ENCODE data around the gene GSG1L2. TPM values are rescaled to one million over a fixed set of nuclear protein-coding genes. Genes with fewer than 3 reads are reported as not detected.

The GSG1L2 gene
- total RNA-seq, 4 donors from 2014 or later = not detected

DNA sequence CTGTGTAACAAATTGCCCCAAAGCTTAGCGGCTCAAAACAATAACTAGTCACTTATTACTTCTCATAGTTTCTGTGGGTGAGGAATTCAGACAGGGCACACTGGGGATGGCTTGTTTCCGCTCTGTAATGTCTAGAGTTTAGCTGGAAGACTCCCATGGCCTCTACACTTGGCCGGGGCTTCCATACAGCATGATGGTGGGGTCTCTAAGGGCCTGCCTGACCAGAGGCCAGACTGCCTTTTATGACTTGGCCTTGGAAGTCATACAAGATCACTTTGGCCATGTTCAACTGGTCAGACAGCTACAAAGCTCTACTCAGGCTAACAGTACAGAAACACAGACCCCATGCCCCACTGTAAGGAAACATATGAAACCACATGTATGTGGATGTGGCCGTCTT is 12.0 kb upstream of the GSG1L2 start:
- Histone ChIP-seq H3K36me3 (no peaks in the 10 kb centered on the region), H3K27ac (no peak overlapping the region), H3K27me3 (no peaks in the 10 kb centered on the region), H3K4me3 (no peak overlapping the region), H3K9me3 (no peaks in the 10 kb centered on the region), H3K4me1 (peaks cover 0 to 10% (median 0%) of the 10 kb centered on the region in 4 donors)
- no peak for DNase-seq (ENCODE audit: low spot score in 2 of 2)
- WGBS, 2 donors = 81 to 95% methylated on average over 4 of the region's 4 CpGs
- TF ChIP-seq, protein P1, sequence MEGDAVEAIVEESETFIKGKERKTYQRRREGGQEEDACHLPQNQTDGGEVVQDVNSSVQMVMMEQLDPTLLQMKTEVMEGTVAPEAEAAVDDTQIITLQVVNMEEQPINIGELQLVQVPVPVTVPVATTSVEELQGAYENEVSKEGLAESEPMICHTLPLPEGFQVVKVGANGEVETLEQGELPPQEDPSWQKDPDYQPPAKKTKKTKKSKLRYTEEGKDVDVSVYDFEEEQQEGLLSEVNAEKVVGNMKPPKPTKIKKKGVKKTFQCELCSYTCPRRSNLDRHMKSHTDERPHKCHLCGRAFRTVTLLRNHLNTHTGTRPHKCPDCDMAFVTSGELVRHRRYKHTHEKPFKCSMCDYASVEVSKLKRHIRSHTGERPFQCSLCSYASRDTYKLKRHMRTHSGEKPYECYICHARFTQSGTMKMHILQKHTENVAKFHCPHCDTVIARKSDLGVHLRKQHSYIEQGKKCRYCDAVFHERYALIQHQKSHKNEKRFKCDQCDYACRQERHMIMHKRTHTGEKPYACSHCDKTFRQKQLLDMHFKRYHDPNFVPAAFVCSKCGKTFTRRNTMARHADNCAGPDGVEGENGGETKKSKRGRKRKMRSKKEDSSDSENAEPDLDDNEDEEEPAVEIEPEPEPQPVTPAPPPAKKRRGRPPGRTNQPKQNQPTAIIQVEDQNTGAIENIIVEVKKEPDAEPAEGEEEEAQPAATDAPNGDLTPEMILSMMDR (IDR thresholded peaks at IDR 0.05) = no peak
- no peak for TF ChIP-seq POLR2A (IDR thresholded peaks at IDR 0.05)
- TF ChIP-seq EP300 (IDR thresholded peaks at IDR 0.05) = no peak

- H3K27ac ChIP-seq = no peak overlapping the region
- H3K4me3 ChIP-seq = no peak overlapping the region
- H3K27me3 ChIP-seq = no peaks in the 10 kb centered on the region
- no peaks in the 10 kb centered on the region for H3K9me3 ChIP-seq
- no peak for DNase-seq (ENCODE audit: low spot score in 2 of 2)
- TF ChIP-seq, protein P1 (IDR thresholded peaks at IDR 0.05) = no peak
- TF ChIP-seq EP300 (IDR thresholded peaks at IDR 0.05) = no peak
- TF ChIP-seq POLR2A (IDR thresholded peaks at IDR 0.05) = no peak
- WGBS, 2 donors = 85 to 86% methylated on average over 2 of the region's 2 CpGs
- no peaks in the 10 kb centered on the region for H3K36me3 ChIP-seq
- no peaks in the 10 kb centered on the region for H3K4me1 ChIP-seq
Observed at GRCh38 chr17:9830711-9831110, 8.8 kb upstream of the GSG1L2 start.

DNA sequence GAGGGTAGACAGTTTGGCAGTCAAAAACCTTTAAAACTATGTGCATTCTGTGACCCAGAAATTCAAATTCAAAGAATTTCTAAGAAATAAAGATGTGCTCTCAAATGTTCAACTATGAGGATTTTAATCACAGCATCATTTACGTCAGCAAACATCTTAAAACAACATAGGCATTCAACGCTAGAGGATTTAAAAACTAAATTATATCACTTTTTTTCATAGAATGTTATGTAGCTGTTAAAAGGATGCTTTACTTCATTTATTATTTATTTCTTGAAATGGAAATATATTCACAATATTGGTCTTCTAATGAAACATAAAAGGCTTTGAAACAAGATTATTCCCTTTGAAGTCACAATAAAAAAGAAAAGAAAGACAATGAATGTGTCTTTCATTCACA is 7.5 kb upstream of the GSG1L2 start:
- DNase-seq (ENCODE audit: low spot score in 2 of 2) = no peak

GRCh38 chr17:9828296-9829295 is 6.7 kb upstream of the GSG1L2 start:
- no peak overlapping the region for H3K4me3 ChIP-seq
- H3K36me3 ChIP-seq = no peaks in the 10 kb centered on the region
- H3K4me1 ChIP-seq = no peaks in the 10 kb centered on the region
- no peak for DNase-seq (ENCODE audit: low spot score in 2 of 2)
- TF ChIP-seq EP300 (IDR thresholded peaks at IDR 0.05) (no peak), POLR2A (IDR thresholded peaks at IDR 0.05) (no peak)
- TF ChIP-seq, protein P1 (IDR thresholded peaks at IDR 0.05) = no peak
- no peak overlapping the region for H3K27ac ChIP-seq
- 62 to 70% methylated on average over 13 of the region's 13 CpGs for WGBS, 2 donors
- H3K9me3 ChIP-seq = no peaks in the 10 kb centered on the region
- H3K27me3 ChIP-seq = no peaks in the 10 kb centered on the region

More for the DNA sequence above, 7.5 kb upstream of the GSG1L2 start:
- Histone ChIP-seq H3K27me3 (no peaks in the 10 kb centered on the region), H3K4me1 (no peaks in the 10 kb centered on the region), H3K4me3 (no peak overlapping the region), H3K36me3 (no peaks in the 10 kb centered on the region), H3K9me3 (no peaks in the 10 kb centered on the region), H3K27ac (no peak overlapping the region)
- TF ChIP-seq, protein P1 (IDR thresholded peaks at IDR 0.05) = no peak
- TF ChIP-seq EP300 (IDR thresholded peaks at IDR 0.05) = no peak
- TF ChIP-seq POLR2A (IDR thresholded peaks at IDR 0.05) = no peak
- WGBS, 2 donors = 75 to 76% methylated on average over 2 of the region's 2 CpGs

GRCh38 chr17:9825641-9826150 is 3.8 kb upstream of the GSG1L2 start, which contains the start of gene GLP2R:
Gene GLP2R (plus strand): TSS chr17:9825924. CDS start chr17:9826064, 140 bp downstream.
- DNase-seq (ENCODE audit: low spot score in 2 of 2) = no peak
- 54 to 61% methylated on average over 21 of the region's 21 CpGs for WGBS, 2 donors

More at GRCh38 chr17:9825641-9826150, 3.8 kb upstream of the GSG1L2 start, which contains the start of gene GLP2R:
- Histone ChIP-seq H3K27me3 (no peaks in the 10 kb centered on the region), H3K27ac (no peak within 1 kb of the TSS), H3K4me3 (no peak within 1 kb of the TSS), H3K36me3 (no peaks in the 10 kb centered on the region), H3K9me3 (no peaks in the 10 kb centered on the region), H3K4me1 (no peaks in the 10 kb centered on the region)
- TF ChIP-seq, protein P1 (IDR thresholded peaks at IDR 0.05) = no peak
- TF ChIP-seq POLR2A (IDR thresholded peaks at IDR 0.05) = no peak

Data from tibial nerve (tissue), 4 donors.